AG09319 (cell line): ENCODE measurements around the gene MBOAT1.

ENCODE experiments used
- DNase-seq: peaks from one replicate; pipeline ENCODE4 v3.0.0-alpha.2; 2010; ENCODE audit warnings: low read depth; ENCODE audit errors: extremely low read depth
- TF ChIP-seq, protein P1 (sequence below): IDR thresholded peaks from 2 replicates; pipeline ENCODE4 v1.5.1; 2011; ENCODE audit warnings: low read depth, mild to moderate bottlenecking, inconsistent platforms, low read length, moderate library complexity

MBOAT1 gene

DNA sequence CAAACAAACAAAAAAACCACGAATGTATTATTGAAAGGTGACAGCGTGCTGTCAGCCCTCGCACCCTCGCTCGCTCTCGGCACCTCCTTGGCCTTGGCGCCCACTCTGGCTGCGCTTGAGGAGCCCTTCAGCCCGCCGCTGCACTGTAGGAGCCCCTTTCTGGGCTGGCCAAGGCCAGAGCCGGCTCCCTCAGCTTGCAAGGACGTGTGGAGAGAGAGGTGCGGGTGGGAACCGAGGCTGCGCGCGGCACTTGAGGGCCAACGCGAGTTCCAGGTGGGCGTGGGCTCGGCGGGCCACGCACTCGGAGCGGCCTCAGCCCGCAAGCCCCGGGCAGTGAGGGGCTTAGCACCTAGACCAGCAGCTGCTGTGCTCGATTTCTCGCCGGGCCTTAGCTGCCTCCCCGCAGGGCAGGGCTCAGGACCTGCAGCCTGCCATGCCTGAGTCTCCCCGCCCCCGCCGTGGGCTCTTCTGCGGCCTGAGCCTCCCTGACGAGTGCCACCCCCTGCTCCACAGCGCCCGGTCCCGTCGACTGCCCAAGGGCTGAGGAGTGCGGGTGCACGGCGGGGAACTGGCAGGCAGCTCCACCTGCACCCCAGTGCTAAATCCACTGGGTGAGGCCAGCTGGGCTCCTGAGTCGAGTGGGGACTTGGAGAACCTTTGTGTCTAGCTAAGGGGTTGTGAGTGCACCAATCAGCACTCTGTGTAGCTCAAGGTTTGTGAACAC lies 20.9 kb upstream of the MBOAT1 start:
- DNase-seq: no peak
- TF ChIP-seq, protein P1, sequence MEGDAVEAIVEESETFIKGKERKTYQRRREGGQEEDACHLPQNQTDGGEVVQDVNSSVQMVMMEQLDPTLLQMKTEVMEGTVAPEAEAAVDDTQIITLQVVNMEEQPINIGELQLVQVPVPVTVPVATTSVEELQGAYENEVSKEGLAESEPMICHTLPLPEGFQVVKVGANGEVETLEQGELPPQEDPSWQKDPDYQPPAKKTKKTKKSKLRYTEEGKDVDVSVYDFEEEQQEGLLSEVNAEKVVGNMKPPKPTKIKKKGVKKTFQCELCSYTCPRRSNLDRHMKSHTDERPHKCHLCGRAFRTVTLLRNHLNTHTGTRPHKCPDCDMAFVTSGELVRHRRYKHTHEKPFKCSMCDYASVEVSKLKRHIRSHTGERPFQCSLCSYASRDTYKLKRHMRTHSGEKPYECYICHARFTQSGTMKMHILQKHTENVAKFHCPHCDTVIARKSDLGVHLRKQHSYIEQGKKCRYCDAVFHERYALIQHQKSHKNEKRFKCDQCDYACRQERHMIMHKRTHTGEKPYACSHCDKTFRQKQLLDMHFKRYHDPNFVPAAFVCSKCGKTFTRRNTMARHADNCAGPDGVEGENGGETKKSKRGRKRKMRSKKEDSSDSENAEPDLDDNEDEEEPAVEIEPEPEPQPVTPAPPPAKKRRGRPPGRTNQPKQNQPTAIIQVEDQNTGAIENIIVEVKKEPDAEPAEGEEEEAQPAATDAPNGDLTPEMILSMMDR: no peak

DNA sequence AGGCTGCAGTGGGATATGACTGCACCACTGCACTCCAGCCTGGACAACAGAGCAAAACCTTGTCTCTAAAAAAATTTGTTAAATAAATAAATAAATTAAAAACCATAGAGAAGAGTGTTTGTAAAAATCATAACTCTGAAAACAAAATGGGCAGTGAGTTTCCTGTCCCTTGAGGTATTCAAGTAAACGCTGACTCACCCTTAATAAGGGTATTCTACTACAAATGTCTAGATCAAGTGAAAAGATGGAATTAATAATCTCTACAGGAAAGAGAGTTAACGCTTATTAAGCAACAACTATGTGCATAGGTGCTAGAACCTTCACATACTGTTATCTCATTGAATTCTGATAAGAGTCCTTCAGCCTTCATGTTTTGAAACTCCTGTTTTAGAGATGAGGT lies 19.9 kb upstream of the MBOAT1 start:
- TF ChIP-seq, protein P1: no peak
- DNase-seq: no peak

DNA sequence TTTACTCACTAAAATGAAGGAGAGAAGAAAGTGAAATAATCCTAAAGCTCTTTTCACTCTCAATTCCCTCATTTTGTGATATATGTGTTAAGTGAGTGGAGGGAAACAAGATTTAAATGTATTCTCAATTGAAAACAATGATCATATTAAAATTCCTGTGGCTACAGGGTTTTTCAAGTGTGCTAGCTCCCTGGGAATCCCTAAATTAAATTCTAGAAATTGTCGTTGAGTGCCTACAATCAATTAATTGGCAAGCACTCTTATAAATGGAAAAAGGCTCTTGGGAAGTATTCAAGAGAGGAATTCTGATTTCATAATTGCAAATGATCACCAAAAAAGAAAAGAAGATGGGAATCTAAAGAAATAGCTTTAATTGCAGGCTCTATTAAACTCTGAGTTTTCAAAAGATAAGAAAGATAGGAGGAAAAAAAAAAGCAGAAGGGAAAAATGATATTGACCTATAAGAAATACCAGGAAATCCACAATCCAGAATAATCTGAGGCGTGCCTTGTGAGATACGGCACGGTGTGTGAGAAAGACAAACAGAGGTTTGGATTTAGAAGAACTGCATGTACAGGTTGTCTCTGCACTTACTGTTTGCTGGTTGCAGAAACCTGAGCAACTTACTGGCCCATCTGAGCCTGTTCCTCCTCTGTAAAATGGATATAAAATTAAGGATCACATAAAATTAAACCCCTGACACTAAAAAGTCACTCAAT lies 18.3 kb upstream of the MBOAT1 start:
- no peak for DNase-seq
- TF ChIP-seq, protein P1: no peak

DNA sequence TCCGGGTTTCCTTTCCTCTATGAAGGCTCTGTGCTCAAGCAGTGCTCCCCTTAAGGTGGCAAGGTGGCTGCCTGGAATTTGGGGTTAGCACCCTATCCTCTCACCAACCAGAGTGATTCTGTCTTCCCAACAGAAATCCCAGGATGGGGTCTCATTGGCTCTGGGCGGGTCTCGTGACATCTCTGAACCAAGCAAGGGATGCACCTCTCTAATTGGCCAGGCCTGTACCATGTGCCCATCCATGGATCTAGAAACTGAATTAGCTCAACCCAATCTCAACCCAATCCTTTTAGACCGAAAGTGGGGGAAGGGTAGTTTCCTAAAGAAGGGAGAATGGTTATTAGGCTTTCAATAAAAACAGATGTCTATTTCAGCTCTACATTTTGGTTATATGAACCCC lies 17.6 kb upstream of the MBOAT1 start:
- TF ChIP-seq, protein P1: no peak
- no peak for DNase-seq

DNA sequence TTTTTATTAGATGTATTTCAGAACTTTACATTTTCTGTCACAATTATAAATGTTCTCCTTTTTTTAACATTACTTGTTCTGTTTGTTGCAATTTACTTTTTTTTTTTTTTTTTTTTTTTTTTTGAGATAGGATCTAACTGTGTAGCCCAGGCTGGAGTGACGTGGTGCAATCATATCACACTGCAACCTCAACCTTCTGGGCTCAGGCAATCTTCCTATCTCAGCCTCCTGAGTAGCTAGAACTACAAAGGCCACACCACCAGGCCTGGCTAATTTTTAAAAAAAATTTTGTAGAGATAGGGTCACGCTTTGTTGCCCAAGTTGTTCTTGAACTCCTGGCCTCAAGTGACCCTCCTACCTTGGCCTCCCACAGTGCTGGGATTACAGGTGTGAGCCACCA lies 15.1 kb upstream of the MBOAT1 start:
- TF ChIP-seq, protein P1: no peak

DNA sequence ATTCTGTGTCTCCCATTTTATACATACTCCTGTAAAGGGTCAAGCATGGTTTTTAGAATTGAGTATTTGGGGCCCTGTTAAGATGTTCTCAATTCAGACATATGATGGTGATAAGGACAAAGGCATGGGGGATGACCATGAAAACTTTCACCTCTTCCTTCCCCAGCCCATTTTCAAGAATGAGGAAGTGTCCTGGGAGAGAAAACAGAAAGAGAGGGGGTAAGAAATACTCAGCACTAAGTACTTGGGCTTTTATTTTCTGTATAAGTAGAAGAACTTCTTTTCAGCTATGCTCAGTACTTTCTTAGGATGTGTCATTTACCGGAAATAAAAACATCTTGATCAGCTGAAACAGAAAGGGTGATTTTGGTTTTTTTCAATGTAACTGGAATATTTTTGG lies 10.9 kb upstream of the MBOAT1 start:
- no peak for DNase-seq

More for the DNA sequence above, 15.1 kb upstream of the MBOAT1 start:
- DNase-seq: no peak

DNA sequence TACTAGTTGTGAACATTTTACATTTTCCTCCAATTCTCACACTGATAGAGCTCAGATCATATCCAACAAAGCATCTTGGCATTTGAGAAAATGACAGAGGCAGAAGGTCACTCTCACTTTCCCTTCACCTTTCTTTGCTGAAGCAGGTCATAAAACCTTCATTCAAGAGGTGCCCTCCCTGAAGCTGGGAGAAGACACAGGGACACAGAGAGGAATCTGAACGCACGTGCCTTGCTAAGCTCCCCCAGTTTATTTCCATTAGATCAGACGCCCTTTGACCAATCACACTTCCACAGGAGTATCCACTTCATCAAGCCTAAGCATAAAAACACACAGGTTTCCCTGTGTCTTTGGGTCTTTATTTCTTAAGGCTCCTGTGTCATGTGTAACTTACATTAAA lies 9.2 kb upstream of the MBOAT1 start:
- DNase-seq: no peak
- TF ChIP-seq, protein P1: no peak

More for the DNA sequence above, 10.9 kb upstream of the MBOAT1 start:
- TF ChIP-seq, protein P1: no peak
